SK-N-MC (cell line): Measurements from ENCODE around the gene NUDT3.
A peak's percentile ranks its signal among the peaks of the same experiment; 100 is the strongest.
"Not testable (repeated sequence)": the region's sequence is repeated elsewhere in the genome, so short reads cannot be mapped to it uniquely, and the experiment has no call there.

Source experiments
- DNase-seq: peaks from one replicate; pipeline ENCODE4 v3.0.0-alpha.2; 2011; ENCODE audit warnings: low read depth, low spot score
- H3K27ac ChIP-seq: fragments of 200-600 bp; sonication (generic); 2 replicates; pipeline ENCODE4 v1.5.1; 2016; ENCODE audit warnings: mixed run types
- H3K36me3 ChIP-seq: fragments of 200-600 bp; sonication (generic); 2 replicates; pipeline ENCODE4 v1.6.1; 2017; ENCODE audit warnings: antibody characterized with exemption, low read length, mixed read lengths; ENCODE audit not compliant: insufficient read depth
- H3K4me3 ChIP-seq: fragments of 200-600 bp; sonication (generic); 2 replicates; pipeline ENCODE4 v1.5.1; 2016
- H3K9ac ChIP-seq: fragments of 200-600 bp; sonication (generic); 2 replicates; pipeline ENCODE4 v1.8.0; 2017; ENCODE audit warnings: mixed run types, mixed read lengths; ENCODE audit not compliant: insufficient read length
- H3K9me3 ChIP-seq: fragments of 200-600 bp; sonication (generic); 2 replicates; pipeline ENCODE4 v1.6.1; 2017; ENCODE audit warnings: low read depth, mild to moderate bottlenecking, antibody characterized with exemption, low read length, moderate library complexity, mixed read lengths
- EZH2 ChIP-seq: fragments of 200-600 bp; sonication (generic); IDR thresholded peaks from one replicate; pipeline ENCODE4 v1.6.1; 2017; ENCODE audit warnings: antibody characterized with exemption
- FOXP2 ChIP-seq: optimal IDR thresholded peaks from 2 replicates; pipeline ENCODE3; 2011; ENCODE audit warnings: mild to moderate bottlenecking, moderate library complexity; ENCODE audit not compliant: insufficient read depth; ENCODE audit errors: extremely low read length, control extremely low read depth
- POLR2AphosphoS5 ChIP-seq: IDR thresholded peaks from 2 replicates; pipeline ENCODE4 v1.6.1; 2012; ENCODE audit warnings: mild to moderate bottlenecking, low read depth, low read length, borderline replicate concordance

The NUDT3 gene

GRCh38 chr6:34425132-34425497 is 32.6 kb upstream of the NUDT3 start:
- no peak for DNase-seq
- Histone ChIP-seq H3K9ac (peak overlapping the region; percentile 98), H3K9me3 (no peaks in the 10 kb centered on the region), H3K36me3 (peaks cover 53% of the 10 kb centered on the region), H3K4me3 (peak overlapping the region; percentile 96), H3K27ac (peak overlapping the region; percentile 94)
- TF ChIP-seq FOXP2, result no peak
- TF ChIP-seq POLR2AphosphoS5, result no peak
- TF ChIP-seq EZH2, result no peak

- Histone ChIP-seq H3K36me3 (peaks cover 59% of the 10 kb centered on the region), H3K27ac (peak overlapping the region; percentile 94), H3K9me3 (no peaks in the 10 kb centered on the region), H3K4me3 (peak overlapping the region; percentile 96), H3K9ac (peak overlapping the region; percentile 98)
- no peak for TF ChIP-seq EZH2
- TF ChIP-seq POLR2AphosphoS5, result no peak
- no peak for TF ChIP-seq FOXP2
- DNase-seq, result no peak
Measured at GRCh38 chr6:34424200-34425131, 32.0 kb upstream of the NUDT3 start.

GRCh38 chr6:34423254-34423653 is 30.8 kb upstream of the NUDT3 start:
- Histone ChIP-seq H3K9ac (peak overlapping the region; percentile 98), H3K4me3 (peak overlapping the region; percentile 96; the same call in 1 of the 2 replicates), H3K27ac (peak overlapping the region; percentile 44), H3K36me3 (peaks cover 71% of the 10 kb centered on the region), H3K9me3 (no peaks in the 10 kb centered on the region)
- no peak for DNase-seq
- TF ChIP-seq FOXP2 (no peak), EZH2 (no peak), POLR2AphosphoS5 (no peak; the same call in 1 of the 2 replicates)

GRCh38 chr6:34418367-34418766 is 25.9 kb upstream of the NUDT3 start:
- DNase-seq, result no peak
- Histone ChIP-seq H3K4me3 (no peak overlapping the region), H3K9me3 (no peaks in the 10 kb centered on the region), H3K27ac (peak overlapping the region; percentile 61; the same call in 1 of the 2 replicates), H3K36me3 (peaks cover 79% of the 10 kb centered on the region), H3K9ac (no peak overlapping the region)
- TF ChIP-seq POLR2AphosphoS5 (no peak; the same call in 1 of the 2 replicates), FOXP2 (no peak), EZH2 (no peak)

GRCh38 chr6:34416877-34417371 is 24.5 kb upstream of the NUDT3 start:
- Histone ChIP-seq H3K27ac (peak overlapping the region; percentile 67; the same call in 1 of the 2 replicates), H3K4me3 (no peak overlapping the region), H3K36me3 (peaks cover 65% of the 10 kb centered on the region), H3K9ac (no peak overlapping the region), H3K9me3 (no peaks in the 10 kb centered on the region)
- peak; percentile 22; the same call in 1 of the 2 replicates for TF ChIP-seq POLR2AphosphoS5
- no peak for TF ChIP-seq EZH2
- no peak for DNase-seq

- peak overlapping the region; percentile 78 for H3K27ac ChIP-seq
- H3K36me3 ChIP-seq, result peaks cover 48% of the 10 kb centered on the region
Measured at GRCh38 chr6:34414999-34415858, 22.8 kb upstream of the NUDT3 start.

GRCh38 chr6:34412643-34413214 is 20.3 kb upstream of the NUDT3 start:
- DNase-seq, result no peak
- H3K9ac ChIP-seq, result no peak overlapping the region
- H3K36me3 ChIP-seq, result peaks cover 24% of the 10 kb centered on the region
- no peak overlapping the region for H3K4me3 ChIP-seq
- H3K9me3 ChIP-seq, result no peaks in the 10 kb centered on the region
- TF ChIP-seq POLR2AphosphoS5 (no peak), EZH2 (no peak), FOXP2 (no peak)
- H3K27ac ChIP-seq, result no peak overlapping the region

More at GRCh38 chr6:34414999-34415858, 22.8 kb upstream of the NUDT3 start:
- Histone ChIP-seq H3K9ac (peak overlapping the region; percentile 37), H3K9me3 (no peaks in the 10 kb centered on the region), H3K4me3 (no peak overlapping the region)
- TF ChIP-seq POLR2AphosphoS5, result no peak
- no peak for TF ChIP-seq FOXP2
- TF ChIP-seq EZH2, result no peak
- DNase-seq, result peak; percentile 63

- Histone ChIP-seq H3K36me3 (peaks cover 16% of the 10 kb centered on the region), H3K4me3 (no peak overlapping the region), H3K9me3 (no peaks in the 10 kb centered on the region), H3K9ac (no peak overlapping the region), H3K27ac (no peak overlapping the region)
- TF ChIP-seq POLR2AphosphoS5 (no peak), FOXP2 (no peak), EZH2 (no peak)
- no peak for DNase-seq
Measured at GRCh38 chr6:34412016-34412415, 19.5 kb upstream of the NUDT3 start.

- not testable (repeated sequence) for H3K36me3 ChIP-seq, H3K27ac ChIP-seq, H3K4me3 ChIP-seq
Measured at GRCh38 chr6:34407915-34408314, 15.4 kb upstream of the NUDT3 start.

More at GRCh38 chr6:34407915-34408314, 15.4 kb upstream of the NUDT3 start:
- DNase-seq, H3K9ac ChIP-seq, H3K9me3 ChIP-seq: not testable (repeated sequence)
